DMS79 treated with DMSO at 0.1 percent for 48 hours (cell line): ENCODE data around the gene STMP1.
"Not testable (repeated sequence)": the region's sequence is repeated elsewhere in the genome, so short reads cannot be mapped to it uniquely, and the experiment has no call there.

Source experiments
- DNase-seq: peaks from one replicate; lab custom pipeline; 2025; lab: John Stamatoyannopoulos, UW

The STMP1 gene

DNA sequence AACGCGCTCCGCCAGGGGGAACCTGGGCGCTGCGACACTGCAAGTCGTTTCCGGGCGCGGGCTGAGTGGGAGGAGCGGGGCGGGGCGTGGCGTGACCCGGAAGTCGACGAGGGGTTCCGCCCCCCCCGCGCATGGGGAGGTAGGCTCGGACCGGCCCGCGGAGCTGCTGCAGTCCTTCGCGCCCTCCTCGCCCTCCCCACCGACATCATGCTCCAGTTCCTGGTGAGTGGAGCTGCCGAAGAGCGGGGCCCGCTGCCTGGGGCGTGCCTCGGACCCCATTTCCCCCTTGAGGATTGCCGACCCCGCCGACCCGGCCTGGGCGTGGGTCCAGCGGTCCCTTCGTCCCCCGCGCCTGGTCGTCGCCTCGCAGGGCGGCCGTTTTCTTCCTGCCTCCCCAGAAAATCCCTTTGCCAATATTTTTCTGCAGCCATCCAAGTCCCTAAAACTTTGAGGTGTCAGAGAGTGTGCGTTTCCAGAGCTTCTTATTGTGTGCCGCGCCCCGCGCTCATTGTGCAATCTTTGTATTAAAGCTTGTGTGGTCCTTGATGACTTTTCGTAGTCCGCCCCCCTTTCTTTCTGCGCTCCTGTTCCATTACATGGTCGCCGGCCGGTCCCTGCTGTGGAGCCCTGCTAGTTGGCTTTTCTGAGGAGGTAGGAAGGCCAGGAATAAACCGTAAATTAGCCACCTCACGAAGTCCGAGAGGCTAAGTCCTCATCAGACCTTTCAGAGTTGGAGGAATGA, at the start of gene STMP1:
STMP1 (plus strand) TSS at position 142 of the 742 bp plus-strand sequence.
- DNase-seq: peak; percentile 86

DNA sequence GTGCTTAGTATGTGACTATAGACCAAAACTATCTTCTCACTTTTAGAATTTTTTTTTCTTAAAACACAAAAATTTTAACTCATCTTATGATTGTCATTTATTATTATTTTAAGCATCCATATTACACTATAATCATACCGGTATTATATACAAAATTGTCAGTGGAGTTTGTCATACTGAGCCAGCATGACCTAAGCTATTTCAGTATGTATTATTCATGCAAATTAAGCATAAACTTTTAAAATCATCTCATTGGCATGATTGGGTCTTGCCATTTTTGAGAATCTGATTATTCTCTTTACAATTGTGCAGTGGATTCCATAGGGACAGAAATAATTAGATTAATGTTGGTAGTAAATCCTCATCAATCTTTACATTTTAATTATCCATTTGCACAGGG, 46.2 kb upstream of the STMP1 start:
- no peak for DNase-seq

DNA sequence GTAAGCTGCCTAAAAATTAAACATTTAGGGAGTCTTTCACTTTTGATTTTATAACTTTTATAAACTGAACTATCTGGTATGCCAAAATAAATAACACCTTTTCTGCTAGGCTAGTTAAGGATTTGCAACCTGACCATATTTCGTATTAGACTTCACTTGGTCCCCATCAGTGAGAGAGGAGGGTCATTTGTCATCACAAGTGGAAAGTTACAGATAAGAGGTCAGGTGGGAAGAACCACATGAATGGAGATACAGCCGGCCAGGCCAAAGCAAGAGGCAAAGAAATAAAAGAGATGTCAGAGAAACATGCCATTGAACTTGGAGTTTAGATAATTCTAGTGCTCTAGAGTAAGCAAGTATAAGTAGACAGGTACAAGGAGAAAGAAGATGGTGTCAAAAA, 44.5 kb upstream of the STMP1 start:
- no peak for DNase-seq

DNA sequence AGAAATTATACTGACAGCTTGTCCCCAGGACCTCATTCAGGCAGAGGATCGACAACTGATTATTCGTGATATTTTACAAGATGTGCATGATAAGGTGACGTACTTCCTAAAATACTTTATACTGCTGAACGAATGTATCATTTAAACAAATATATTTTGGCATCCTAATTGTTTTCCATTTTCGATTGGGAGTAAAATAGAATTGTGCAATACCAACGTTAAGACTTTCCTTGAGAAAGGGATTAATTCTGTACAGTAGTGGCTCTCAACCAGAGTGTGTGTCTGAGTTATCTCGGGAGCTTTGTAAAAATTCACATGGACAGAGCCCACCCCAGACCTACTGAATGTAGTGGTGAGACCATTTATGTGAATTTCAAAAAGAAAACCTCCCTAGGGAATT, 43.8 kb upstream of the STMP1 start:
- DNase-seq: no peak

DNA sequence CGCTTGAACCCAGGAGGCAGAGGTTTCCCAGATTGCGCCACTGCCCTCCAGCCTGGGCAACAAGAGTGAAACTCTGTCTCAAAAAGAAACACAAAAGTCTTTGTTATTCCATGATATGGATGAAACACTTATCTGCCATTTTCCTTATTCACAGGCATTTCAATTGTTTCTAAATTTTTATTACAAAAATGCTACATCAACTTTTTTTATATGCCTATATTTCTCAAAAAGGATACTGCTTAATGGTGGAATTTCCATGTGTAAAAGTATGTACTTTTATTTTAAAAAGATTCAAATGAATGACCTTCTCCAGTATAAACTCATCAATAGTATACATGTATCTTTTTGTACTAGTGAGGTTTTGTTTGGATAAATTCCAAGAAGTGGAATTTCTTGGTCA, 41.9 kb upstream of the STMP1 start:
- DNase-seq: no peak

DNA sequence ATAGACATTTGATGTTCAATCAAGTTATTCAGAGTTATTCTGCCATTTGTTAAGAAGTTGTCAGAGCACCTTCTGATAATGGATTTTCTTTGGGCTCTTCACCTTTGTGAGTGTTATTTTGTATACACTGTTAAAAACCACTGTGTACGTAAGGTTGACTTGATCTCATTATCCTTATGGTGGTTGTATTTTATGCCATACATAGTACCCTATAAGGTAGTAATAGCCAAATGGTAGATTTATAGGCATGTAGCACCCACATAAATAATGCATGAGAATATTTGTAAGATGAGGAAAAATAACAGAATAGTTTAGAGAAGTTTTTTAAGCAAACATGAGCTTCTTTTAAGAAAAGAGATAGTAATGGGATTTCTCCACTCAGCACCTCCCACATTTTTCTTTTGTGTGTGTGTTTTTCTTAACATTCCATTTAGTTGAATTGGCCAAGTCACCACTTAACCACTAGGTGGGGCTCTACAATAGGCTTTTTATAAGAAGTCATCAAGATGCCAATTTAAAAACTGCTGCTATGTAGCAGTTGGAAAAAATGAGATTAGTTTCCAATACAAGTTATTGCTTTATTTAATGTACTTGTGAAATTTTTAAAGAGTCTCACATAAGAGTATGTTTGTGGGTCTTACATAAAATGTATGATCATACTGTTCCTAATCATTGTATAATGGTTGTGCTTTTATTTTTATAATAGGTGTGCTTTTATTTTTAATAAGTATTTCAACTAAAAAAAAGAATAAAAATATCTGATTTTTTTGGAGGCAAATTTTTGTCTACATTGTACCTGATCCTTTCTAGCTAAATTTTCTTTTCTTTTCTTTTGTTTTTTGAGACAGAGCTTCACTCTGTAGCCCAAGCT, 41.1 kb upstream of the STMP1 start:
- DNase-seq: peak; percentile 37

DNA sequence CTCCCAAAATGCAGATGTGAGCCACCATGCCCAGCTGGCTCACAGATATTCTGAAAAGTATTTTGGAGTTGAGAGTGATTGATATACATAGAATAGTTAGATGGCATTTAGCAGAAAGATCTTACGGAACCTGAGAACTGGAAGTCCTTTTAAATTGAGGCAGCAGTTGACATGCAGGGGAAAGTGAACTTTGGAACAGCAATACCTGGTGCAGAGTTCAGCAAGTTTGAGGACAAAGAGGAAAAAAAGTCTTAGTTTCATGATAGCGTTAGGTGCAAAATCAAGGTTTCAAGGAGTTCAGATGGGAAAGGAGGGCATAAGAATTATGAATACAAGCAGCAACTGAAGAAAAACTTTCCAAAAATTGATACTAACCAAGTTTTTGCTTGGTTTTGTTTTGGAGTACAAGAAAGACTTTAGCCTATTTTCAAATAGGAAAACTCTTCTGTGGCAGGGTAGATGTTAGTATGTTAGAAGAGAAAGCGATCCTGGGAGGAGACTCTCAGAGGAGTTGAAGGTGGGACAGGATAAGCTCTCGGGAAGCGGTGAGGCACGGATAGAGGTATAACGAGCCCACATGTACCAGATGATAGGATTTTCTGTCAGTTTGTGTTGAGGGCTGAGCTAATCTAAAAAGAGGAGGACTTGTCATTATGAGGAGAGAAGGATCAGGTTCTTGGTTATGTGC, 28.0 kb upstream of the STMP1 start:
- DNase-seq: no peak

DNA sequence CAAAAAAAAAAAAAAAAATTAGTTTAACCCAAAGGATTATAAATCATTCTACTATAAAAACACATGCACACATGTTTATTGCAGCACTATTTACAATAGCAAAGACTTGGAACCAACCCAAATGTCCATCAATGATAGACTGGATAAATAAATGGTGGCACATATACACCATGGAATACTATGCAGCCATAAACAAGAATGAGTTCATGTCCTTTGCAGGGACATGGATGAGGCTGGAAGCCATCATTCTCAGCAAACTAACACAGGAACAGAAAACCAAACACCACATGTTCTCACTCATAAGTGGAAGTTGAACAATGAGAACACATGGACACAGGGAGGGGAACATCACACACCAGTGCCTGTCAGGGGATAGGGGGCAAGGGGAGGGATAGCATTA, 22.6 kb upstream of the STMP1 start:
- DNase-seq: not testable (repeated sequence)

DNA sequence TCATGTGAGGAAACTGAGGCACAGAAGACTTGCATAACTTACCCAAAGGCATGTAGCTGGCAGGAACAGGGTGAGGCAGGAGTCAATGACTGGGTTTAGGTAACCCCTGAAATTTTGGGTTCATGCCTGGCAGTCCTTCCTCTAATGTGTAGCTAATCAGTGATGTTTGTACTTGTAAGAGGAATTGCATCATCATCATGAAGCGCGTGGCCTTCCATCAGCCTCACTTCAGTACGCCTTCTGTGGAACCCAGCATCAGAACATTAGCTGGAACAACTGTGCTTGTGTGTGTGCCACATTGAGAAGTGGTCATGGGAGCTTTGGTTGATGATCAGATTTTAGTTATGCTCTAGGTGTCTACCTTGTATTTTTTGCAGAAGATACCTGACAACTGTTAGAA, 18.2 kb upstream of the STMP1 start:
- DNase-seq: no peak

DNA sequence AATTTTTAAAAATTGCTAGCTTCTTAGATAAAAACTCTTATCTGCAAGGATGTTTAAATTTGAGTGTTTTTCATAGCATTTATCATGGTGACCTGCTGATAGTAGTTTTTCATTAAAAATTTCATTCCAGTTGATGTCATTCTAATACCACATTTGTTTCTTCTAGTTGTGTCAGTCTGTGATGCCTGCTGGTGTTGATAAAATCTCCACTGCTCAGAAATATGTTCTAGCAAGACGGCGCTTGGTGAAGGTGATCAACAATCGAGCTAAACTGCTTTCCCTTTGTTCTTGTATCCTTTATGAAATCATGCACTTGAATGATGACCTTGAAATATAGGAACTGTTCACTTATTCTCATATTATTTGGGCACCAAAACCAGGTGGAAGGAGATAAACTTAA, 17.6 kb upstream of the STMP1 start:
- no peak for DNase-seq

DNA sequence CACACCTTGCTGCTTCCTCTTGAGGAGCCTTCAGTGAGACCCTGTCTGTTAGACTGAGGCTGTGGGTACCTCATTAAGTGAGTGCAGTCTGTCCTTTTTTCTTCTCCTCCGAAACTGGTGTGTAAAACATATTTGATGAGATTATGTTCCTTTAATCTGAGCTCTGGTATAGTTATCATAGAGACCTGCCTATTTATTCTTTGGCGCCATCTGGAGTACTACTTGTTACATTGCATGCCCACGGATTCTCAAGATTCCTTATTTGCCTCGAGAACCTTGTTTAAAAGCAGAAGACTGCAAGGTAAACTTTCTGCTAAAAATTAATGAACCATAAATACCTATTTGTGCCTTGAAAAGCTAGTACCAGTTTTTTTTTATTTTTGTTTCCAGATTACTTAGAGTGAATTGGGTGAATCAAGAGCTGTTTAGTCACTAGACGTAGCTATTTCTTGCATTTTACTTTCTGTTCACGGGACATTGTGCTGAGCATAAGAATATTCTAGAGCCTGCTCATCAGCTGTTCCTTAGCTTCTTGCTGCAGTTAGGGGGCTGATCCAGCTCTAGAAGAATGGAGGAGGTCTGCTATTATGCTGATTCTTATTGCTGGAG, 16.9 kb upstream of the STMP1 start:
- DNase-seq: peak; percentile 48

DNA sequence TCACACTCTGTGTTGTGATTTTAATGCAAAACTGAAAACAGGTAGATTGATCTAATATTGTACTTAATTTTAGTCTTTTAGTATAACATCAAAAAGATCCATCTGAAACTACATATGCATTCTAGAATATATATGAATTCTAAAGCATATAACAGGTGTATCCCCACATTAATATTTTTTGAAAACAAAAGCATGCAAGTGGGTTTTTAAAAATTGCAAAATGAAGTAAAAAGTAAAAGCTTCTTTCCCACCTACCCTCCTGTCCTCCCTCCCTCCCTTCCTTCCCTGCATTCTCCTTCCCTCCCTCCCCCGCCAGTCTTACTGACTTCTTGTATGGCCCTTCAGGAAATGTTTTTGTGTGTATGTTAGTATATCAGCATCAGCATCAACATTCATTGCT, 14.6 kb upstream of the STMP1 start:
- DNase-seq: no peak

DNA sequence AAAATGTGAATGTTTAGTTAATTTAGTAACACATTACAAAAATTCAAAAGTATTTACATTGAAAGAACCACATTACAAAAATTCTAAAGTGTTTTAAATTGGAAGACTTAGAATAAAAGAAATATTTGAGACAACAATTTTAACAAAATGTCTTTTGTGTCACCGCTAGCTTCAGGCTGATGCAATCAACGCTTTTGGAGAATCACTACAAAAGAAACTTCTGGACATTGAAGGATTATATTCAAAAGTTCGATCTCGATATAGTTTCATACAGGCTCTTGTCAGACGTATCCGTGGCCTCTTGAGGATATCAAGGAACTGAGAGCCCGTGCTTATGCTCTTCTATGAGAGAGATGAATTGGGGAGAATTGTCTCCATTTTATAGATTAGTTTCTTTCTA, 14.1 kb upstream of the STMP1 start:
- no peak for DNase-seq

DNA sequence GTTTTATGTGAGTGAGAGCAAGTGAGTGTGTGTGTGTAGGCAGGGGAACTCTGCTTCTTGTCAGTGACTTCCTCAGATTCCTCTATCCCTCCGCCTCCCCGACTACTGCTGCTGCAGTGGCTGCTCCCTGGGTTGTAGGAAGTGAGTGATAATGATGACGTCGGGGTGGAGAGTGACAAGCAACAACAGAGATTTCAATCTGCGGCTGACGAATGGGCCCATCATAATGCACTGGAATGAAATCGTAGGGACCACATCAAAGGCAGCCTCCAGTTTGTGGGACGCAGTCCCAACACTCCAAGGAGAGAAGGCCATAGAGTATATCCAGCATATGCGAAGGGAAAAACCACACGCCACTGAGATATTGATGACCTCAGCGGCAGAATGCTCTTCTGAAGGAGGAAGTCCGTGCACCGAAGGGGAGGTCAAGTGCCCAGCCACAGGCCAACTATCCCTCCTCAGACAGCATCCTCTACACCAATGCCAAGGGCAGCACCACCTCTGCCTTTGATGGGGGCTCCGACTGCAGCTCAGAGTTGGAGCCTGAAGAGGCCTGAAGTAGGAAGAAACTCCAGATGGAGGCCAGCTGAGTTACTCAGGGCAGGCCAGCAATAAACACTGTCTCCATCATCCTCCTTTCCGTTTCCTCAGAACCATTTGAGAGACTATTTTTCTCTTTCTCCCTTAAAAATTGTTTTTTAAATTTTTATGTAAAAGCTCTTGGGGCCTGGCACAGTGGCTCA, 11.3 kb upstream of the STMP1 start:
- DNase-seq: no peak

DNA sequence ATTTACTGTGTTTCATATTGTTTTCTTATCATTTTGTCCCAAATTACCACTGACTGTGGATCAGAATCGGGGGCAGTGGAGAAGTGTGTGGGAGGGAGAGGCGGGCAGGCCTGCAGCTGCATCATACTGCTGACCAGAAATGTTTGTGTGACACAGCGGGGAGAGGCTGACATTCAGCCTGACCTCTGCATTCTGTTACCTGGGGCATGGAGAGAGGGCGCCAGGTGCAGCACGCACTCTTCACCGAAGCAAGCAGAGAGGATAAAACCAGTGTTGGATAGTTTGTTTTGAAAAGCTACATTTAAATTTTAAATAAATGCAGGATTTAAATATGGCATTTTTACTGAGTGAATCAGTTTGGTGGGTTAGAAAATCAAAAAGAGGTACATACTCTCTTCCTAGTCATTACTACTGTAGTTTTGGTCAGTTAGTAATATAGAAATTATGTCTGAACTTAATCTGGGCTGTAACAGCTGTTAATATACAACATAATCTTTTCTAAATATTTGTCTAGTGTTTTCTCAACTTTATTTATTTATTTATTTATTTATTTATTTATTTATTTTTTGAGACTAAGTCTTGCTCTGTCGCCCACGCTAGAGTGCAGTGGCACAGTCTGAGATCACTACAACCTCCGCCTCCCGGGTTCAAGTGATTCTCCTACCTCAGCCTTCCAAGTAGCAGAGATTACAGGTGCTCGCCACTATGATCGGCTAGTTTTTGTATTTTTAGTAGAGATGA, 8.8 kb upstream of the STMP1 start:
- no peak for DNase-seq

DNA sequence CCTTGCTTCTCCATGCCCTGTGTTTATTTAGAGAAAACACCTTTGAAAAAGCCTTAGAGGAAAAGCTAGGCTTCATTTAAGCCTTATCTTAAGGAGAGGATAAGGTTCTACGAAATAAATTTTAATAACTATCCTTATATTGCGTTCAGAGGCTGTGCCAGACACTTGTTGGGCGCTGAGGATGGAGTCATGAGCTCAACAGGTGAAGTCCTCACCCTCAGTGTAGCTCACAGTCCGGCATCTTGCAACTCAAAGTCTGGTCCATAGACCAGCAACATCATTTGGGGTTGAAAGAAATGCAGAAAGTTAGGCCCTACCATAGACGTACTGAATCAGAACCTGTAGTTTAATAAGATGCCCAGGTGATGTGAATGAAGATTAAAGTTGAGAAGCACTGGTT, 3.8 kb upstream of the STMP1 start:
- DNase-seq: no peak

DNA sequence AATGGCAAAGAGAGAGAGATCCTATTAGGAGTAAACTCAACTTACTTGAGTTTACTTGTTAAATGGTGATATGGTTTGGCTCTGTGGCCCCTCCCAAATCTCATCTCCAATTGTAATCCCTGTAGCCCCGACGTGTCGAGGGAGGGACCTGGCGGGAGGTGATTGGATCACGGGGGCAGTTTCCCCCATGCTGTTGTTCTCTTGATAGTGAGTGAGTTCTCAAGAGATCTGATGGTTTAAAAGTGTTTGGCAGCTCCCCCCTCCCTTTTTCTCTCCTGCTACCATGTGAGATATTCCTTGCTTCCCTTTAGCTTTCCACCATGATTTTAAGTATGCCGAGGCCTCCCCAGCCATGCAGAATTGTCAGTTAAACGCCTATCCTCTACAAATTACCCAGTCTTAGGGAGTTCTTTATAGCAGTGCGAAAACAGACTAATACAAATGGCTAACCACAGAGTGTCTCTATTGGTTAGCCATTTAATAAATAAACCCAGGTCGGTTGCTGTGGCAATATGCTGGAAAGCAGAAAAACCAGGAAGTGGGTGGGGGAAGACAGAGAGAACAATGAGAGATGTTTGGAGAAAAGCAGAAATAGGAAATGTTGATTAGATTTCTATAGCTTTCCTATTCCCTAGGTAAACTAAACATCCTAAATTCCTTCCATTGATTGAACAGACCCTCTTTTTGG, 3.0 kb upstream of the STMP1 start:
- DNase-seq: no peak

DNA sequence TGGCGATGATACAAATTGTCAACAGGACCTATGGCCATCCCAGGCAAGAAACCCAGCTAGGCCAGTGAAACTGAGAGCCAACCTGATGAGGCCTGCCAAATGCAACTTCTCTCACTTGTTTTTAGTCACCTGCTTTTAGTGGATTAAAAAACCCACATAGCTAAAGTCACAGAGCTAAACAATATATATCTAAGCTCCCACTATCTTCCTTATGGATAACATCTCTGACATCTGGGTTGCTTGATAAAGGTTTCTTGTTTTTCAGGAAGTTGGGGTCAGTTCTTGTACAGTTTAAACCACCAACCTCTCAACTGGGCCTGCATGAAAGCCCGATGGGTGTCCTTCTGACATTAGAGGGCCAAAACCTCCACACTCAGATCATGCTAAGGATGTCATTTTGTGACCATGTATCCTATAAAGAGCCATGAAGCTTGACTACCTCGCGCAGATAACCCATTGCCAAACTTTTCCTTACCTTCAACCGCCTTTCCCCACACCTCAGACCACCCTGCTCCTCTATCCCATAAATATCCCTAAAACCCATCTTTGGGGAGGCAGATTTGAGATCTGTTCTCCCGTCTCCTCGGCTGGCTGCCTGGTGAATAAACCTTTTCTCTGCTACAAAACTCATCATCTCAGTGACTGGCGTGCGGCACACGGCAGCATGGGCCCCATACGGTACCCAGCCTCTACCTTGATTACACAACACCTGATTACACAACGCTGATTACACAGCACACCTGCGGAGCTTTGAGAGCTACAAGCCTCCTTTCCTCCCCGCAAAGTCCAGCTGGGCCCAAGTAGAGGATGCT, 797 bp upstream of the STMP1 start:
- no peak for DNase-seq

DNA sequence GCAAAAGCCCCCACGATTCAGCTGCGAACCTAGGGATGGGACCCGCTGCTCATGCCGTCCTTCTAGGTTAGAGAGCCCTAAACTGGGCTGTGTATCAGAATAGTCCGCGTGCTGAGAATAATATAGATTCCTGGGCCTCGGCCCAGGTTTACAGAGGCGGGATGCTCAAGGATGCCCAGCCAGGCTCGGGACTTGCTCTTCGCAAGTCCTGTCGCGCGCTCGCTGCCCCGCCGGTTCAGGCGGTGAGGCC, 266 bp upstream of the STMP1 start:
- no peak for DNase-seq

DNA sequence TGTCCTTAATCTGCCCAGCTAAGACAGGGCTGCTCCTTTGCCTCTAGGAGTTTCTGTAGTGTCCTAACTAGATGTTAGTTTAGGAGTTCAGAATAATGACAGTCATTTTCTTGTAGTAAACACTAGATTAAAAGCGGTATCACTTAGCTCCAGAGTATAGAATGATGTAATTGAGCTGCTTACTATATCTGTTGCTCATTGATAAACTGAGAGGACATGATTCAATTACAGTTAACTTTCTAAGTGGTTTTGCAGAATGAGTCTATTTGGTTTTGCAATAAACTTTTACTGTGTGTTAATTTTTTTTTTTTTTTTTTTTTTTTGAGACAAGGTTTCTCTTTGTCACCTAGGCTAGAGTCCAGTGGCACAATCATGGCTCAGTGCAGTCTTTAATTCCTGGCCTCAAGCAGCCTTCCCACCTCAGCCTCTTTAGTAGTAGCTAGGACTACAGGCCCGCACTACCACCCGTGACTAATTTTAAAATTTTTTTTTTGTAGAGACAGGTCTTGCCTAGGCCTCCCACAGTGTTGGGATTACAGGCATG, 1.8 kb downstream of the STMP1 start:
- DNase-seq: no peak
